MM.1S (cell line): ENCODE results near the gene ITSN2.

Experiments
- DNase-seq: peaks from one replicate; pipeline ENCODE4 v3.0.0-alpha.2; 2015
- H2AFZ ChIP-seq: fragments of 300-600 bp; sonication (generic); 2 replicates; pipeline ENCODE4 v1.6.0; 2016; ENCODE audit warnings: antibody characterized with exemption, low read length
- H3F3A ChIP-seq: fragments of 300-600 bp; sonication (generic); 2 replicates; pipeline ENCODE4 v1.6.1; 2016; ENCODE audit warnings: mild to moderate bottlenecking, antibody characterized with exemption, low read length, moderate library complexity, mixed read lengths; ENCODE audit not compliant: insufficient read depth
- H3K27ac ChIP-seq: fragments of 300-600 bp; sonication (generic); 2 replicates; pipeline ENCODE4 v1.5.1; 2016; ENCODE audit warnings: mild to moderate bottlenecking, low read length
- H3K27me3 ChIP-seq: fragments of 300-600 bp; sonication (generic); replicated peaks from 2 replicates; pipeline ENCODE4 v1.6.0; 2016; ENCODE audit warnings: low read length; ENCODE audit not compliant: insufficient read depth
- H3K36me3 ChIP-seq: fragments of 300-600 bp; sonication (generic); replicated peaks from 2 replicates; pipeline ENCODE4 v1.6.1; 2016; ENCODE audit warnings: mild to moderate bottlenecking, low read length, mixed read lengths; ENCODE audit not compliant: insufficient read depth
- H3K4me1 ChIP-seq: fragments of 300-600 bp; sonication (generic); 2 replicates; pipeline ENCODE4 v1.6.1; 2016; ENCODE audit warnings: low read length, mixed read lengths
- H3K4me2 ChIP-seq: fragments of 300-600 bp; sonication (generic); 2 replicates; pipeline ENCODE4 v1.6.0; 2016; ENCODE audit warnings: low read depth, low read length
- H3K4me3 ChIP-seq: fragments of 300-600 bp; sonication (generic); 2 replicates; pipeline ENCODE4 v1.5.1; 2016; ENCODE audit warnings: low read length, mixed read lengths
- H3K79me2 ChIP-seq: fragments of 300-600 bp; sonication (generic); 2 replicates; pipeline ENCODE4 v1.6.1; 2016; ENCODE audit warnings: mixed run types, low read length, mixed read lengths
- H3K9ac ChIP-seq: fragments of 300-600 bp; sonication (generic); 2 replicates; pipeline ENCODE4 v1.6.1; 2016; ENCODE audit warnings: low read length, mixed read lengths
- H3K9me2 ChIP-seq: fragments of 300-600 bp; sonication (generic); replicated peaks from 2 replicates; pipeline ENCODE4 v1.6.1; 2016; ENCODE audit warnings: mild to moderate bottlenecking, low read length, mixed read lengths; ENCODE audit not compliant: insufficient read depth
- H3K9me3 ChIP-seq: fragments of 300-600 bp; sonication (generic); replicated peaks from 2 replicates; pipeline ENCODE4 v1.6.1; 2016; ENCODE audit warnings: mild to moderate bottlenecking, low read length, mixed read lengths; ENCODE audit not compliant: insufficient read depth
- H4K20me1 ChIP-seq: fragments of 300-600 bp; sonication (generic); 2 replicates; pipeline ENCODE4 v1.6.1; 2016; ENCODE audit warnings: mild to moderate bottlenecking, low read length, moderate library complexity, mixed read lengths; ENCODE audit not compliant: insufficient read depth
- CTCF ChIP-seq: fragments of 300-600 bp; sonication (generic); IDR thresholded peaks from 2 replicates; pipeline ENCODE4 v1.5.1; 2016; ENCODE audit warnings: antibody characterized with exemption, low read length, mixed read lengths
- EZH2 ChIP-seq: fragments of 300-600 bp; sonication (generic); optimal IDR thresholded peaks from 2 replicates; pipeline ENCODE3; 2017; ENCODE audit warnings: low read depth, mild to moderate bottlenecking, antibody characterized with exemption, low read length, mixed read lengths
- EZH2phosphoT487 ChIP-seq: fragments of 300-600 bp; sonication (generic); IDR thresholded peaks from 2 replicates; pipeline ENCODE4 v1.6.1; 2018; ENCODE audit warnings: antibody characterized with exemption, low read length

The ITSN2 gene

GRCh38 chr2:24363301-24363700 is 3.0 kb upstream of the ITSN2 start:
- Histone ChIP-seq H3F3A (no peaks in the 10 kb centered on the region; the same call in 1 of the 2 replicates), H3K79me2 (peaks cover 18% of the 10 kb centered on the region), H3K4me2 (no peak overlapping the region), H3K9ac (no peak overlapping the region), H2AFZ (no peak overlapping the region), H3K9me2 (no peaks in the 10 kb centered on the region), H3K4me1 (peaks cover 7% of the 10 kb centered on the region; the same call in 1 of the 2 replicates), H3K27ac (no peak overlapping the region), H3K27me3 (no peaks in the 10 kb centered on the region), H3K36me3 (no peaks in the 10 kb centered on the region), H3K4me3 (no peak overlapping the region), H4K20me1 (no peaks in the 10 kb centered on the region), H3K9me3 (no peaks in the 10 kb centered on the region)
- no peak for DNase-seq
- TF ChIP-seq EZH2phosphoT487 (no peak), EZH2 (no peak), CTCF (no peak)

GRCh38 chr2:24362253-24362652 is 1.9 kb upstream of the ITSN2 start:
- Histone ChIP-seq H3K79me2 (peaks cover 29% of the 10 kb centered on the region), H3K36me3 (no peaks in the 10 kb centered on the region), H3K9me3 (no peaks in the 10 kb centered on the region), H3F3A (no peaks in the 10 kb centered on the region; the same call in 1 of the 2 replicates), H3K4me1 (peaks cover 7% of the 10 kb centered on the region; the same call in 1 of the 2 replicates), H4K20me1 (no peaks in the 10 kb centered on the region), H3K9me2 (no peaks in the 10 kb centered on the region), H3K9ac (no peak overlapping the region), H3K27ac (no peak overlapping the region), H2AFZ (no peak overlapping the region), H3K4me2 (no peak overlapping the region), H3K4me3 (no peak overlapping the region), H3K27me3 (no peaks in the 10 kb centered on the region)
- no peak for TF ChIP-seq CTCF
- TF ChIP-seq EZH2phosphoT487, result no peak
- no peak for TF ChIP-seq EZH2
- no peak for DNase-seq

- Histone ChIP-seq H3K36me3 (no peaks in the 10 kb centered on the region), H4K20me1 (no peaks in the 10 kb centered on the region), H3K27ac (peak overlapping the region; percentile 72; the same call in 1 of the 2 replicates), H3K4me2 (peak overlapping the region; percentile 76), H2AFZ (peak overlapping the region; percentile 98), H3F3A (no peaks in the 10 kb centered on the region; the same call in 1 of the 2 replicates), H3K9ac (peak overlapping the region; percentile 79; the same call in 1 of the 2 replicates), H3K4me3 (peak overlapping the region; percentile 88), H3K9me3 (no peaks in the 10 kb centered on the region), H3K9me2 (no peaks in the 10 kb centered on the region), H3K4me1 (peaks cover 7% of the 10 kb centered on the region; the same call in 1 of the 2 replicates), H3K79me2 (peaks cover 37% of the 10 kb centered on the region), H3K27me3 (no peaks in the 10 kb centered on the region)
- DNase-seq, result no peak
- TF ChIP-seq EZH2 (no peak), EZH2phosphoT487 (no peak), CTCF (no peak)
These were observed 611 bp upstream of the ITSN2 start for GRCh38 chr2:24360963-24361330.
